ENCODE data around the gene CDK17. TPM values are rescaled to one million over a fixed set of nuclear protein-coding genes. Genes with fewer than 3 reads are reported as not detected.

CDK17 gene
- total and polyA plus RNA-seq, 7 donors, result 4.6 to 117 (median 63.2) TPM

DNA sequence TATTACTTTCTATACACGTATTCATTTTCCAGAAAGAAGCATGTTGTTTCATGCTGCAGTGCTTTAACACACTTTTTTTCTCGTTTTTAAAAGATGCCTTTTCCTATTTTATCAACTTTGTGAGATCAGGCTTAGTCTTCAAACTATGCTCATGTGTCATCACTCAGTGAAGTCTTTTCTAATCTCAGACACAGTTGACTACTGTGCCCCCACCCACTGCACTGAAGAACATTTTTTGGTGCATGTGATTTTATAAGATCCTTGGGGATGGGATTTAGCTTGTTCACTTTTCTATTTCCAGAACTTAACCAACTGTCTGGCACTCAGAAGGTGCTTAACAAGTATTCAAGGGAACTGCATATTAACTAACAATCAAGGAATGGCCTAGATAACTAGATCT, 85.5 kb downstream of the CDK17 start:
- no peak for TF ChIP-seq POLR2AphosphoS5 (IDR thresholded peaks at IDR 0.05)
- TF ChIP-seq CTCF (IDR thresholded peaks at IDR 0.05), result no peak
- TF ChIP-seq EP300 (IDR thresholded peaks at IDR 0.05), result no peak
- no peak for TF ChIP-seq POLR2A (IDR thresholded peaks at IDR 0.05)
- H3K27me3 ChIP-seq, result no peaks in the 10 kb centered on the region
- intact Hi-C loops (cut with DNase I), result no loop called here
- peaks cover 0 to 19% (median 10%) of the 10 kb centered on the region in 4 donors for H3K4me1 ChIP-seq
- peak overlapping the region in 3 of 4 donors; percentile 24 to 37 (median 30) for H3K27ac ChIP-seq
- no peak overlapping the region for H3K4me3 ChIP-seq
- no peak for DNase-seq
- H3K36me3 ChIP-seq, result peaks cover 0 to 25% (median 0%) of the 10 kb centered on the region in 4 donors
- WGBS, 2 donors, result 80 to 91% methylated on average over 2 of the region's 2 CpGs
- H3K9me3 ChIP-seq, result no peaks in the 10 kb centered on the region

- Histone ChIP-seq H3K36me3 (peaks cover 0 to 25% (median 0%) of the 10 kb centered on the region in 4 donors), H3K4me3 (no peak overlapping the region), H3K9me3 (no peaks in the 10 kb centered on the region), H3K4me1 (peaks cover 0 to 30% (median 15%) of the 10 kb centered on the region in 4 donors), H3K27ac (peak overlapping the region in 2 of 4 donors; percentile 24 to 30), H3K27me3 (no peaks in the 10 kb centered on the region)
- intact Hi-C loops (cut with DNase I), result no loop called here
- TF ChIP-seq POLR2A (IDR thresholded peaks at IDR 0.05) (no peak), POLR2AphosphoS5 (IDR thresholded peaks at IDR 0.05) (no peak), CTCF (IDR thresholded peaks at IDR 0.05) (no peak), EP300 (IDR thresholded peaks at IDR 0.05) (no peak)
- no peak for DNase-seq
Observed at GRCh38 chr12:96313606-96314005, 86.6 kb downstream of the CDK17 start.

- Histone ChIP-seq H3K4me1 (peaks cover 0 to 46% (median 28%) of the 10 kb centered on the region in 4 donors), H3K4me3 (no peak overlapping the region), H3K27me3 (no peaks in the 10 kb centered on the region), H3K9me3 (no peaks in the 10 kb centered on the region), H3K36me3 (peaks cover 0 to 25% (median 0%) of the 10 kb centered on the region in 4 donors), H3K27ac (no peak overlapping the region)
- intact Hi-C loops (cut with DNase I), result no loop called here
- DNase-seq, result no peak
- TF ChIP-seq CTCF (IDR thresholded peaks at IDR 0.05) (no peak), POLR2AphosphoS5 (IDR thresholded peaks at IDR 0.05) (no peak), POLR2A (IDR thresholded peaks at IDR 0.05) (no peak), EP300 (IDR thresholded peaks at IDR 0.05) (no peak)
- 94 to 96% methylated on average over 1 of the region's 1 CpG for WGBS, 2 donors
Observed at GRCh38 chr12:96311191-96311590, 89.0 kb downstream of the CDK17 start.

DNA sequence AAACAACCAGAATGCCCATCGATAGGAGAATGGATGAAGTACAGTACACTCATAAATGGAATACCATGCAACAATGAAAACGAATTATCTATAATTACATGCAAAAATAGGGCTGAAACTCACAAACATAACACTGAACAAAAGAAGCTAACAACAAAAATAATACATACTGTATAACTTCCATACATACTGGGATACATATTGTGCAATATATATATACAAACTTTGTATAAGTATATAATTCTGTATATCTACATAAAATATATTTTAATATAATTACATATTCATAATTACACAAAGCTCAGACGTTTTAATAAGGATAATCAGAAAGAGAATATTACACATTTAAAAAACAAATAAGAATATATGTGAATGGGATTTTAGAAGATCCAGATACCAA, 90.2 kb downstream of the CDK17 start:
- WGBS, 2 donors, result 90 to 94% methylated on average over 3 of the region's 3 CpGs
- Histone ChIP-seq H3K4me3 (no peak overlapping the region), H3K27me3 (no peaks in the 10 kb centered on the region), H3K27ac (no peak overlapping the region), H3K36me3 (peaks cover 0 to 25% (median 0%) of the 10 kb centered on the region in 4 donors), H3K9me3 (no peaks in the 10 kb centered on the region), H3K4me1 (peaks cover 0 to 45% (median 28%) of the 10 kb centered on the region in 4 donors)
- DNase-seq, result no peak
- intact Hi-C loops (cut with DNase I), result no loop called here
- TF ChIP-seq EP300 (IDR thresholded peaks at IDR 0.05) (no peak), POLR2A (IDR thresholded peaks at IDR 0.05) (no peak)

DNA sequence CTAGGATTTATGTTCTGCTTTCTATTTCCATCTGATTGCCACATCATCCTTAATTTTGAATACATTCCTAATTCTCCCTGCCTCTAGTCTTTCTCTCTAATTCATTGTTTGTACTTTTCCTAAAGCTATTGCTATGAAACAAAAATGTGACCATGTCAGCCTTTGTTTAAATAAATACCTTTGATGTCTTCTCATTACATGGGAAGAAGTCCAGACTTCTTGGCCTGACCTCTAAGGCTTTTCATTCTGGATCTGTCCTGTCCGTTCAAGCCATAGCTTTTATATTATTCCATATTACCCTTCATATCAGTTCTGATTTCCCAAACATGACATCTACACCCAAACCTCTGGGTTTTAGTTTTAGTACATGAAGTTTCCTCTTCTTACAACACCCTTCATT, 91.4 kb downstream of the CDK17 start:
- Histone ChIP-seq H3K4me1 (peaks cover 0 to 37% (median 25%) of the 10 kb centered on the region in 4 donors), H3K4me3 (no peak overlapping the region), H3K27ac (peak overlapping the region in 3 of 4 donors; percentile 59 to 65 (median 59)), H3K36me3 (peaks cover 0 to 25% (median 0%) of the 10 kb centered on the region in 4 donors), H3K27me3 (no peaks in the 10 kb centered on the region), H3K9me3 (no peaks in the 10 kb centered on the region)
- WGBS, 2 donors, result 80 to 83% methylated on average over 1 of the region's 1 CpG
- no peak for DNase-seq
- intact Hi-C loops (cut with DNase I), result loop anchor here (10.0 kb wide), 1 partner anchor 86 kb away; no protein-coding TSS in a partner anchor
- TF ChIP-seq CTCF (IDR thresholded peaks at IDR 0.05) (no peak), POLR2AphosphoS5 (IDR thresholded peaks at IDR 0.05) (peak in 1 of 4 donors; percentile 45), EP300 (IDR thresholded peaks at IDR 0.05) (peak in 1 of 4 donors; percentile 4)
